ENCODE data around the gene KRT5.

Gene KRT5

DNA sequence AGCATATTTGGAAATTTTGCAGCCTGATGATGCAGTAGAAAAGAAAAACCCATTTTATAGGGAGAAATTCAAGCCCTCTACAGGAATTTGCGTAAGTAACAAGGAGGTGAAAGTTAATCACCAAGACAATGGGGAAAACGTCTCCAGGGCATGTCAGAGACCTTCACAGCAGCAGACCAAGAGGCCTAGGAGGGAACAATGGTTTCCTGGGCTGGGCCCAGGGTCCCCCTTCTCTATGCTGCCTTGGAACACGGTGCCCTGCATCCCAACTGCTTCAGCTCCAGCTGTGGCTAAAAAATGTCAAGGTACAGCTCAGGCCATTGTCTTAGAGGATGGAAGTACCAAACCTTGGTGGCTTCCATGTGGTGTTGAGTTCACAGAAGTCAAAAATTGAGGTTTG lies 40.1 kb downstream of the KRT5 start:
- Histone ChIP-seq H3K27ac (ENCODE audit: low read depth, low read length) (no peak overlapping the region), H3K27me3 (ENCODE audit: control insufficient read depth in 1 of 2, insufficient read depth in 2 of 2, low read length in 2 of 2) (no peaks in the 10 kb centered on the region), H3K9me3 (ENCODE audit: control insufficient read depth in 1 of 2, low read length in 2 of 2) (no peaks in the 10 kb centered on the region), H3K36me3 (ENCODE audit: control insufficient read depth in 1 of 2, insufficient read depth in 2 of 2, low read length in 2 of 2) (no peaks in the 10 kb centered on the region), H3K4me3 (ENCODE audit: low read depth in 1 of 2, low read length in 2 of 2) (no peak overlapping the region), H3K9ac (ENCODE audit: low read depth in 1 of 2, low read length in 2 of 2) (no peak overlapping the region), H3K4me1 (ENCODE audit: control insufficient read depth in 1 of 2, insufficient read depth in 2 of 2, low read length in 2 of 2) (no peaks in the 10 kb centered on the region)

DNA sequence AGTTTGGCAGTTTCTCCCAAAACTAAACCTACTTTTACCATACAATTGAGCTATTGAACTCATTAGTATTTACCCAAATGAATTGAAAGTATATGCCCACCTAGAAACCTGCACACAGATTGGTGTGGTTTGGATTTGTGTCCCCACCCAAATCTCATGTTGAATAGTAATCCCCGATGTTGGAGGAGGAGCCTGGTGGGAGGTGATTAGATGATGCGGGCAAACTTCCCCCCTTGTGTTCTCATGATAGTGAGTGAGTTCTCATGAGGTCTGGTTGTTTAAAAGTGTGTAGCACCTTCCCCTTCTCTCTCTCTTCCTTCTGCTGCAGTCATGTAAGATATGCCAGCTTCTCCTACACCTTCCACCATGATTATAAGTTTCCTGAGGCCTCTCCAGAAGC lies 42.5 kb downstream of the KRT5 start:
- no peaks in the 10 kb centered on the region for H3K4me1 ChIP-seq (ENCODE audit: control insufficient read depth in 1 of 2, insufficient read depth in 2 of 2, low read length in 2 of 2)
- no peak overlapping the region for H3K27ac ChIP-seq (ENCODE audit: low read depth, low read length)
- H3K27me3 ChIP-seq (ENCODE audit: control insufficient read depth in 1 of 2, insufficient read depth in 2 of 2, low read length in 2 of 2), result no peaks in the 10 kb centered on the region
- H3K36me3 ChIP-seq (ENCODE audit: control insufficient read depth in 1 of 2, insufficient read depth in 2 of 2, low read length in 2 of 2), result no peaks in the 10 kb centered on the region
- no peak overlapping the region for H3K4me3 ChIP-seq (ENCODE audit: low read depth in 1 of 2, low read length in 2 of 2)
- no peak overlapping the region for H3K9ac ChIP-seq (ENCODE audit: low read depth in 1 of 2, low read length in 2 of 2)
- H3K9me3 ChIP-seq (ENCODE audit: control insufficient read depth in 1 of 2, low read length in 2 of 2), result no peaks in the 10 kb centered on the region

DNA sequence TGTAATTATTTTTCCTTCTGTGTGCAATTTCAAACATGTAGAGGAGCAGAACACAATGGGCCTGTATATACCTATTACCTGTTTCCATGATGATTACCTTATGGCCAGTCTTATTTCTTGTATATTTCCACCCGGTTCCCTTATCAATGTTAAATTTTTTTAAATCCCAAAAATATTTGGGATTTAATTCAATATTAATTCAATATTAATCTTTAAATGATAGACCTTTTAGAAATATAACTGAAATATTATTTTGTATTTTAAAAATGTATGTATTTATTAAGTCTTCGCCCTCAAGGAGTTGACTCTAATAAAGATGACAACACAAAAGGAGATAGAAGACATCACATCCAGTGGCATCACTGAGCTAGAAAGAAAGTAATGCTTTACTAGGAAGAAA lies 46.0 kb downstream of the KRT5 start:
- Histone ChIP-seq H3K9ac (ENCODE audit: low read depth in 1 of 2, low read length in 2 of 2) (no peak overlapping the region), H3K27ac (ENCODE audit: low read depth, low read length) (no peak overlapping the region), H3K4me3 (ENCODE audit: low read depth in 1 of 2, low read length in 2 of 2) (no peak overlapping the region), H3K4me1 (ENCODE audit: control insufficient read depth in 1 of 2, insufficient read depth in 2 of 2, low read length in 2 of 2) (no peaks in the 10 kb centered on the region), H3K9me3 (ENCODE audit: control insufficient read depth in 1 of 2, low read length in 2 of 2) (no peaks in the 10 kb centered on the region), H3K36me3 (ENCODE audit: control insufficient read depth in 1 of 2, insufficient read depth in 2 of 2, low read length in 2 of 2) (no peaks in the 10 kb centered on the region), H3K27me3 (ENCODE audit: control insufficient read depth in 1 of 2, insufficient read depth in 2 of 2, low read length in 2 of 2) (no peaks in the 10 kb centered on the region)

DNA sequence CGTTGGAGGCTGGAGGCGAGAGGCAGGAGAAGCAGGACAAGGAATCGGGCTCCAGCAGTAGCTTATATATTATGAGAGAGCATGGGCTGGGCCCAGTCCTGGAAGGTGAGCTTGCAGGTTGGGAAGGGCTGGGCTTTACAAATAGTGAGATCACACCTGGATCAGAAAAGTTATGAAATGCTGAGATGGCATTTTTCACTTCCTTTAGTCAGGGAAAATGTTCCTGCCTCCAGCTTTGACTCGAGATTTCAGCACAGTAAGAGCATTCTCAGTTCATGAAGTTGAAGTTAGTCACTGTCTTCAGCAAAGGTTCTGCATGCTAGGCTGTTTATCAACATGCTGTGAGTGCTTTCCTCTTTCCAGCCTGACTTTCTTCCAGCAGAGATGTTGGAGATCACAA lies 46.4 kb downstream of the KRT5 start, which contains the start of gene KRT6C:
Gene KRT6C (minus strand): TSS at position 38 of the 400 bp plus-strand sequence. CDS start 68 bp downstream, outside the sequence.
- Histone ChIP-seq H3K4me3 (ENCODE audit: low read depth in 1 of 2, low read length in 2 of 2) (no peak within 1 kb of the TSS), H3K9me3 (ENCODE audit: control insufficient read depth in 1 of 2, low read length in 2 of 2) (no peaks in the 10 kb centered on the region), H3K4me1 (ENCODE audit: control insufficient read depth in 1 of 2, insufficient read depth in 2 of 2, low read length in 2 of 2) (no peaks in the 10 kb centered on the region), H3K36me3 (ENCODE audit: control insufficient read depth in 1 of 2, insufficient read depth in 2 of 2, low read length in 2 of 2) (no peaks in the 10 kb centered on the region), H3K27ac (ENCODE audit: low read depth, low read length) (no peak within 1 kb of the TSS), H3K9ac (ENCODE audit: low read depth in 1 of 2, low read length in 2 of 2) (no peak within 1 kb of the TSS), H3K27me3 (ENCODE audit: control insufficient read depth in 1 of 2, insufficient read depth in 2 of 2, low read length in 2 of 2) (no peaks in the 10 kb centered on the region)

DNA sequence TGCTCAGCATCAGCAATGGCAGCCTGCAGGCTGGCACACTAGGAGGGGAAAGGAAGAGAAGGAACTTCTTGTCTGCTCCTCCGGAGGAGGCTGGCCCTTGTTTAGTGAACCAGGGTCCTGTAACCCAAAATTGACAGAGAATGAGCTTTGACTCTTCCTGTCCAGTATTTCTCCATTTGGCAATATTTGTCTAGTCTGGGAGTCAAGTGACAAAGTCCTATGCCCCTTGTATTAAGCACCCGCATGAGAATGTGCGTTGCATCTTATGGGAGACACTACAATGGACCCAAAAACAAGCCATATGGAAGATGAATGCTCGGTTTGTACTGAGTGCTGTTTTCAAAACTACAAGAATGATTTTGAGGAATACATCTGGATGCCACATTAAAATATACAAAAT lies 50.3 kb downstream of the KRT5 start:
- no peak overlapping the region for H3K4me3 ChIP-seq (ENCODE audit: low read depth in 1 of 2, low read length in 2 of 2)
- no peak overlapping the region for H3K9ac ChIP-seq (ENCODE audit: low read depth in 1 of 2, low read length in 2 of 2)
- no peaks in the 10 kb centered on the region for H3K4me1 ChIP-seq (ENCODE audit: control insufficient read depth in 1 of 2, insufficient read depth in 2 of 2, low read length in 2 of 2)
- no peaks in the 10 kb centered on the region for H3K9me3 ChIP-seq (ENCODE audit: control insufficient read depth in 1 of 2, low read length in 2 of 2)
- H3K27me3 ChIP-seq (ENCODE audit: control insufficient read depth in 1 of 2, insufficient read depth in 2 of 2, low read length in 2 of 2), result no peaks in the 10 kb centered on the region
- H3K27ac ChIP-seq (ENCODE audit: low read depth, low read length), result no peak overlapping the region
- no peaks in the 10 kb centered on the region for H3K36me3 ChIP-seq (ENCODE audit: control insufficient read depth in 1 of 2, insufficient read depth in 2 of 2, low read length in 2 of 2)

DNA sequence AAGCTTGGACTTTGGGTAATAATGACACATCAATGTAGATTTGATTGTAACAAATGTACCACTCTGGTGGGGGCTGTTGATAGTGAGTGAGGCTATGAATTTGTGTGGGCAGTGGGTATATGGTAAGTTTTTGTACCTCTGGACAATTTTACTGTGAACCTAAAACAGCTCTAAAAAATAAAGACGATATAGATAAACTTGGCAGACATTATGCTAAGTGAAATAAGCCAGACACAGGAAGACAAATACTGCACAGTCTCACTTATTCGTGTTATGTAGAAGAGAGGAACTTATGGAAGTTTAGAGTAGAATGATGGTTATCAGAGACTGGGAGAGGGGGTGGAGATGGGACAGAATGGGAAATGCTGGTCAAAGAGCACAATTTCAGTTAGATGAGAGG lies 55.3 kb downstream of the KRT5 start:
- Histone ChIP-seq H3K27me3 (ENCODE audit: control insufficient read depth in 1 of 2, insufficient read depth in 2 of 2, low read length in 2 of 2) (peaks cover 0 to 3% of the 10 kb centered on the region in 2 donors), H3K9me3 (ENCODE audit: control insufficient read depth in 1 of 2, low read length in 2 of 2) (no peaks in the 10 kb centered on the region), H3K27ac (ENCODE audit: low read depth, low read length) (no peak overlapping the region), H3K4me3 (ENCODE audit: low read depth in 1 of 2, low read length in 2 of 2) (no peak overlapping the region), H3K9ac (ENCODE audit: low read depth in 1 of 2, low read length in 2 of 2) (no peak overlapping the region), H3K36me3 (ENCODE audit: control insufficient read depth in 1 of 2, insufficient read depth in 2 of 2, low read length in 2 of 2) (no peaks in the 10 kb centered on the region), H3K4me1 (ENCODE audit: control insufficient read depth in 1 of 2, insufficient read depth in 2 of 2, low read length in 2 of 2) (no peaks in the 10 kb centered on the region)

All from duodenal mucosa (tissue), 2 donors.